ENCODE data around the gene PPHLN1. TPM values are rescaled to one million over a fixed set of nuclear protein-coding genes. Genes with fewer than 3 reads are reported as not detected.
"Not testable (repeated sequence)": the region's sequence is repeated elsewhere in the genome, so short reads cannot be mapped to it uniquely, and the experiment has no call there.

Gene PPHLN1
- total RNA-seq, 4 donors from 2014 or later, result 63.2 to 175 (median 68.1) TPM

DNA sequence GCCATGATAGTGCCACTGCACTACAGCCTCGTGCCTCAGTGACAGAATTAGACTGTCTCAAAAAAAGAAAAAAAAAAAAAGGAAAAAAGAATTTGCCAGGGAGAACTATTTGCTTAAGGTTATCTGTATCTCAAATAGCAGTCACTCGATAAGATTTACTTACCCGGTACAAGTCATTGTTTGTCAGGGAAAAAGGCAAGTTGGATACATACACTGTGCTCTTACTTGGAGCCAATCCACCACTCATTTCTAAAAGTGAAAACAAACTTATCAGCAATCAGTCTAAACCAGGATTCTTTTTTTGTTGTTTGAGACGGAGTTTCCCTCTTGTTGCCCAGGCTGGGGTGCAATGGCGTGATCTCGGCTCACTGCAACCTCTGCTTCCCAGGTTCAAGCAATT is 2.1 kb upstream of the PPHLN1 start:
- H3K4me1 ChIP-seq, result peaks cover 4 to 13% (median 10%) of the 10 kb centered on the region in 4 donors
- TF ChIP-seq, protein P1, sequence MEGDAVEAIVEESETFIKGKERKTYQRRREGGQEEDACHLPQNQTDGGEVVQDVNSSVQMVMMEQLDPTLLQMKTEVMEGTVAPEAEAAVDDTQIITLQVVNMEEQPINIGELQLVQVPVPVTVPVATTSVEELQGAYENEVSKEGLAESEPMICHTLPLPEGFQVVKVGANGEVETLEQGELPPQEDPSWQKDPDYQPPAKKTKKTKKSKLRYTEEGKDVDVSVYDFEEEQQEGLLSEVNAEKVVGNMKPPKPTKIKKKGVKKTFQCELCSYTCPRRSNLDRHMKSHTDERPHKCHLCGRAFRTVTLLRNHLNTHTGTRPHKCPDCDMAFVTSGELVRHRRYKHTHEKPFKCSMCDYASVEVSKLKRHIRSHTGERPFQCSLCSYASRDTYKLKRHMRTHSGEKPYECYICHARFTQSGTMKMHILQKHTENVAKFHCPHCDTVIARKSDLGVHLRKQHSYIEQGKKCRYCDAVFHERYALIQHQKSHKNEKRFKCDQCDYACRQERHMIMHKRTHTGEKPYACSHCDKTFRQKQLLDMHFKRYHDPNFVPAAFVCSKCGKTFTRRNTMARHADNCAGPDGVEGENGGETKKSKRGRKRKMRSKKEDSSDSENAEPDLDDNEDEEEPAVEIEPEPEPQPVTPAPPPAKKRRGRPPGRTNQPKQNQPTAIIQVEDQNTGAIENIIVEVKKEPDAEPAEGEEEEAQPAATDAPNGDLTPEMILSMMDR (IDR thresholded peaks at IDR 0.05), result no peak
- no peak overlapping the region for H3K4me3 ChIP-seq
- no peaks in the 10 kb centered on the region for H3K9me3 ChIP-seq
- no peak for DNase-seq
- peaks cover 0 to 10% (median 0%) of the 10 kb centered on the region in 3 donors for H3K36me3 ChIP-seq
- H3K27me3 ChIP-seq, result no peaks in the 10 kb centered on the region
- no peak overlapping the region for H3K27ac ChIP-seq

DNA sequence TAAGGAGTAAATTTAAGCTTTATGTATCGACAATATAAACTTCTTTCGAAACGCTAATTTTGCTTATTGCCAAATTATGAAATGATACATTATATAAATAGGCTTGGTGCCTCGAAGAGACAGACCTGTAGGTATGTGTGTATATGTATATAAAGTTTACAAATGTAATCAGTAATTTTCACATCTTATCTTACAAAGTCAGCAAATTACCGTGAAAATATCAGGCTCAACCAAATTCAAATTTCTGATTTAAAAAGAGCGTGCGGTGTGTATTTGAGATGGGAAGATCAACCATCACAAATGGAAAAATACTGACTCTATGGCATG is 678 bp upstream of the PPHLN1 start:
- no peaks in the 10 kb centered on the region for H3K27me3 ChIP-seq
- H3K36me3 ChIP-seq, result peaks cover 0 to 9% (median 0%) of the 10 kb centered on the region in 3 donors
- H3K4me3 ChIP-seq, result peak overlapping the region; percentile 58 to 85 (median 76)

DNA sequence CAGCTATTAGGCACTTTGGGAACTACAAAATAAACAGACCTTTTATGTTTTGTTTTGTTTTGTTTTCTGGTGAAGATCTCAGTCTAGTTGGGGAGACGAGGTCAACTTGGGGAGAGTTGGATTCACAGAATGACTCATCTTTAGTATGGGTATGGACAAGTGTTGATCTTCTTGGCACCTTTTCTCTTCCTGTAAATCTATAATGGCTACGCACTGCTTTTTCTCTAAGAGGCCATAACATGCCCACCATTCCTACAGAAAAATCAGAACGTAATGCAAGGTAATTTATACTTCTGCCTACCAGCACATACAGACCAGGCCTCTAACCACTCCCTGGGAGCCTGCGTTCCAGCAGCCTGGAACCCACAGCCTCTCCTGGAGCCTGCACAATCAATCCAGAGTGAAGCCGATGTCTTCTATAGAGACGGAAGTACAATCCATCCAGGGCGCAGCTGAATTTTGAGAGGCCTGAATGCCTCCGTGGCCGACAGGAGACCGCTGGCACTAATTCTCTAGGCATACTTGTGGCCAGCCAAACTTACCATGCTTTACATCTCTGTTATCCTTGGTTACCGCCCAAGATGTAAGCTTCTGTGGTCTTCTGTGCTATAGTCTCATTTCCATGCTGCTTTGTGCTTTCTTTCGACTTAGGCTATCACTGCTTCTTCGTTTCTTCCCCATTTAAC is 717 bp downstream of the PPHLN1 start:
- Histone ChIP-seq H3K27ac (peak overlapping the region; percentile 78 to 83 (median 82)), H3K4me1 (peaks cover 4 to 13% (median 10%) of the 10 kb centered on the region in 4 donors), H3K9me3 (no peaks in the 10 kb centered on the region), H3K4me3 (peak overlapping the region; percentile 58 to 85 (median 76)), H3K36me3 (no peaks in the 10 kb centered on the region), H3K27me3 (no peaks in the 10 kb centered on the region)
- peak in 1 of 3 donors; percentile 20 for DNase-seq
- TF ChIP-seq POLR2A (IDR thresholded peaks at IDR 0.05), result no peak
- TF ChIP-seq, protein P1 (IDR thresholded peaks at IDR 0.05), result no peak

More for the DNA sequence above, 678 bp upstream of the PPHLN1 start:
- TF ChIP-seq, protein P1 (IDR thresholded peaks at IDR 0.05), result no peak
- no peak for TF ChIP-seq POLR2A (IDR thresholded peaks at IDR 0.05)
- Histone ChIP-seq H3K27ac (peak overlapping the region in 3 of 4 donors; percentile 78 to 83 (median 83)), H3K4me1 (peaks cover 4 to 13% (median 10%) of the 10 kb centered on the region in 4 donors), H3K9me3 (no peaks in the 10 kb centered on the region)
- no peak for DNase-seq

DNA sequence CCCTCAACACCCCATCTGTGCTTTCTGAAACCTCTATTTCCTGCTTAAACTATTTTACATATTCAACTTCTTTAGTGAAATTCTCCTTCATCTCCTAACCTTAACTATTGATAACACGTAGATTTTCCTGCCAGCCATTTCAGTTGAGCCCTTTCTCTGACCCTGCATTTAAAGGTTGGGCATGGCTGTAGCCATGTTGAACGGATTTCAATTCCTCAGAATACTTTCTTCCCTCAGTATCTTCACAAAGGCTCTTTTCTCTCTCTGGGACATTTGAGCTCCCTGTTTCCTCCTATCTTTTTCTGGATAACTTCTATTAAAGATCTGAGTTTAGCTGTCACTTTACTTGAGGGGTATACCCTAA is 1.2 kb downstream of the PPHLN1 start:
- H3K4me1 ChIP-seq, result peaks cover 4 to 13% (median 10%) of the 10 kb centered on the region in 4 donors

DNA sequence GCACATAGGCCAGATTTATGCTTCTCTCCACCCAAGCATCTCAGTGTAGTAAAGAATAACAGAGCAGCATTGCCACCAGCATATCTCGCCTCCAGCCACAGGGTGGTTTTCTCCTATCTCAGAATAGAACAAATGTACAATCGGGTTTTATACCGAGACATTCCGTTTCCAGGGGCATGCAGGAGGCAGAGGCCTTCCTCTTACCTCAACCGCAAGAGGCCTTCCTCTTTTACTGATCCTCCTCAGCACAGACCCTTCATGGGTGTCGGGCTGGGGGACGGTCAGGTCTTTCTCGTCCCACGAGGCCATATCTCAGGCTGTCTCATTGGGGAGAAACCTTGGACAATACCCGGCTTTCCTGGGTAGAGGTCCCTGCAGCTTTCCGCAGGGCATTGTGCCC is 4.1 kb downstream of the PPHLN1 start:
- H3K4me1 ChIP-seq, result peaks cover 4 to 13% (median 10%) of the 10 kb centered on the region in 4 donors

More for the DNA sequence above, 1.2 kb downstream of the PPHLN1 start:
- Histone ChIP-seq H3K27ac (peak overlapping the region in 3 of 4 donors; percentile 78 to 83 (median 83)), H3K9me3 (no peaks in the 10 kb centered on the region), H3K27me3 (no peaks in the 10 kb centered on the region), H3K4me3 (peak overlapping the region; percentile 58 to 85 (median 76)), H3K36me3 (no peaks in the 10 kb centered on the region)
- TF ChIP-seq POLR2A (IDR thresholded peaks at IDR 0.05), result no peak
- TF ChIP-seq, protein P1 (IDR thresholded peaks at IDR 0.05), result no peak
- no peak for DNase-seq

More for the DNA sequence above, 4.1 kb downstream of the PPHLN1 start:
- H3K27ac ChIP-seq, H3K4me3 ChIP-seq, H3K36me3 ChIP-seq, DNase-seq, H3K27me3 ChIP-seq, H3K9me3 ChIP-seq: not testable (repeated sequence)

All from Peyer's patch (tissue), 4 donors.